ENCODE results near the gene SNX10. TPM values are rescaled to one million over a fixed set of nuclear protein-coding genes. Genes with fewer than 3 reads are reported as not detected.
A peak's percentile ranks its signal among the peaks of the same experiment; 100 is the strongest.

Gene SNX10
- polyA plus RNA-seq, 3 donors, result 68.0 to 250 (median 219) TPM

DNA sequence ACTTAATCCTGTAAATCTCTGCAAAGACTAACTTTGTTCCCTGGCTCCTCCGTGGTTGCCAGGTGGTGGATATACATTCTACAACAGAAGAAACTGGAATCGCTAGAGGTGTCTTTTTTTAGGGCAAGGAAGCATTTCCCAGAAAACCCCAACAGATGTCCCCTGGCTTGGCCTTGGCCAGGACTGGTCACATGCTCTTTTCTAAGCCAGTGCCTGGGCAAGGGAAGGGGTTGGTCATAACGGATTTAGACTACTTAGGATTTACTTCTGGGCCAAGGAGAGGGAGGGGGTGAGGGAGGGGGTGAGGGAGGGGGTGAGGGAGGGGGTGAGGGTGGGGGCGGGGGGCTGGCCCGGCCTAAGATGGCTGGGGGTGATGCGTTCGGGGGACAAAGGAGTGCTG lies 105.7 kb downstream of the SNX10 start:
- DNase-seq, result no peak
- Histone ChIP-seq H3K27me3 (ENCODE audit: control insufficient read depth in 2 of 2, insufficient read depth in 2 of 2, low read length in 2 of 2) (peaks cover 2% of the 10 kb centered on the region in 2 donors), H3K9me3 (replicated peaks in 1 of 2; ENCODE audit: control insufficient read depth in 1 of 2, insufficient read depth in 1 of 2, low read length in 2 of 2) (no peaks in the 10 kb centered on the region), H3K79me2 (ENCODE audit: insufficient read depth, low read length) (no peaks in the 10 kb centered on the region), H4K20me1 (ENCODE audit: insufficient read depth, low read length) (no peaks in the 10 kb centered on the region), H3K27ac (ENCODE audit: low read depth in 1 of 2, low read length in 2 of 2) (no peak overlapping the region), H3K4me3 (replicated peaks in 1 of 3; ENCODE audit: low read depth in 2 of 3, low read length in 3 of 3) (no peak overlapping the region), H3K36me3 (replicated peaks in 1 of 2; ENCODE audit: control insufficient read depth in 1 of 2, insufficient read depth in 2 of 2, low read length in 2 of 2) (no peaks in the 10 kb centered on the region), H3K4me2 (replicated peaks; ENCODE audit: extremely low read depth, low read length, poor library complexity, severe bottlenecking) (no peak overlapping the region), H3K4me1 (ENCODE audit: control insufficient read depth in 1 of 2, insufficient read depth in 2 of 2, low read length in 2 of 2) (peaks cover 16 to 20% of the 10 kb centered on the region in 2 donors), H3K9ac (ENCODE audit: insufficient read depth, low read length, poor library complexity, severe bottlenecking) (no peak overlapping the region), H2AFZ (ENCODE audit: insufficient read depth, low read depth, low read length, poor library complexity, severe bottlenecking) (no peak overlapping the region)
- H3K27me3 Mint-ChIP-seq (ENCODE audit: low read depth in 3 of 3), result peaks cover 6 to 14% (median 9%) of the 10 kb centered on the region in 3 donors
- peaks cover 14% of the 10 kb centered on the region for H3K4me1 Mint-ChIP-seq
- peak overlapping the region in 2 of 7 donors; percentile 36 to 56 for H3K27ac Mint-ChIP-seq
- intact Hi-C loops (cut with micrococcal nuclease), result no loop called here
- H3K4me3 Mint-ChIP-seq, result peak overlapping the region in 1 of 2 donors; percentile 89
- TF ChIP-seq CTCF (IDR thresholded peaks at IDR 0.05), result no peak
- 92% methylated on average over 2 of the region's 7 CpGs for WGBS (ENCODE audit: insufficient coverage)
- peaks cover 0 to 6% of the 10 kb centered on the region in 2 donors for H3K36me3 Mint-ChIP-seq
- no peaks in the 10 kb centered on the region for H3K9me3 Mint-ChIP-seq

GRCh38 chr7:26397796-26398426 lies 106.2 kb downstream of the SNX10 start:
- WGBS (ENCODE audit: insufficient coverage), result 5% methylated on average over 38 of the region's 38 CpGs
- Histone ChIP-seq H3K9ac (ENCODE audit: insufficient read depth, low read length, poor library complexity, severe bottlenecking) (peak overlapping the region; percentile 71), H3K27me3 (ENCODE audit: control insufficient read depth in 2 of 2, insufficient read depth in 2 of 2, low read length in 2 of 2) (peaks cover 2% of the 10 kb centered on the region in 2 donors), H3K27ac (ENCODE audit: low read depth in 1 of 2, low read length in 2 of 2) (peak overlapping the region in 1 of 2 donors; percentile 75), H4K20me1 (ENCODE audit: insufficient read depth, low read length) (no peaks in the 10 kb centered on the region), H3K4me3 (replicated peaks in 1 of 3; ENCODE audit: low read depth in 2 of 3, low read length in 3 of 3) (peak overlapping the region; percentile 54 to 84 (median 65)), H3K4me1 (ENCODE audit: control insufficient read depth in 1 of 2, insufficient read depth in 2 of 2, low read length in 2 of 2) (peaks cover 16 to 20% of the 10 kb centered on the region in 2 donors), H3K36me3 (replicated peaks in 1 of 2; ENCODE audit: control insufficient read depth in 1 of 2, insufficient read depth in 2 of 2, low read length in 2 of 2) (no peaks in the 10 kb centered on the region), H3K79me2 (ENCODE audit: insufficient read depth, low read length) (no peaks in the 10 kb centered on the region), H2AFZ (ENCODE audit: insufficient read depth, low read depth, low read length, poor library complexity, severe bottlenecking) (peak overlapping the region; percentile 89), H3K4me2 (replicated peaks; ENCODE audit: extremely low read depth, low read length, poor library complexity, severe bottlenecking) (peak overlapping the region; percentile 82), H3K9me3 (replicated peaks in 1 of 2; ENCODE audit: control insufficient read depth in 1 of 2, insufficient read depth in 1 of 2, low read length in 2 of 2) (no peaks in the 10 kb centered on the region)
- Mint-ChIP-seq H3K4me1 (peaks cover 14% of the 10 kb centered on the region), H3K9me3 (no peaks in the 10 kb centered on the region), H3K36me3 (peaks cover 0 to 6% of the 10 kb centered on the region in 2 donors), H3K27ac (peak overlapping the region; percentile 56 to 86 (median 73)), H3K27me3 (ENCODE audit: low read depth in 3 of 3) (peaks cover 6 to 12% (median 10%) of the 10 kb centered on the region in 3 donors), H3K4me3 (peak overlapping the region; percentile 81 to 89)
- peak; percentile 27 for TF ChIP-seq CTCF (IDR thresholded peaks at IDR 0.05)
- no peak for DNase-seq
- intact Hi-C loops (cut with micrococcal nuclease), result no loop called here
